Renal cortex interstitium (tissue), 11 donors: ENCODE results near the gene ZNHIT6. TPM values are rescaled to one million over a fixed set of nuclear protein-coding genes. Genes with fewer than 3 reads are reported as not detected.
"Not testable (repeated sequence)": the region's sequence is repeated elsewhere in the genome, so short reads cannot be mapped to it uniquely, and the experiment has no call there.

Experiments
- DNase-seq, 11 donors: peaks; one replicate each; pipeline ENCODE4 v3.0.0-alpha.2; 2013; ENCODE audit warnings: low read depth in 9 of 11, low spot score in 4 of 11; ENCODE audit errors: extremely low read depth in 1 of 11
- polyA plus RNA-seq, 3 donors: library from polyadenylated mRNA; unstranded; fragments of 120-200 nt; gene quantifications; one replicate each; pipeline ENCODE4 v1.2.1, GENCODE V29; 2013; ENCODE audit not compliant: insufficient read length in 3 of 3

ZNHIT6 gene
- polyA plus RNA-seq, 3 donors = 28.0 to 35.8 (median 30.9) TPM

DNA sequence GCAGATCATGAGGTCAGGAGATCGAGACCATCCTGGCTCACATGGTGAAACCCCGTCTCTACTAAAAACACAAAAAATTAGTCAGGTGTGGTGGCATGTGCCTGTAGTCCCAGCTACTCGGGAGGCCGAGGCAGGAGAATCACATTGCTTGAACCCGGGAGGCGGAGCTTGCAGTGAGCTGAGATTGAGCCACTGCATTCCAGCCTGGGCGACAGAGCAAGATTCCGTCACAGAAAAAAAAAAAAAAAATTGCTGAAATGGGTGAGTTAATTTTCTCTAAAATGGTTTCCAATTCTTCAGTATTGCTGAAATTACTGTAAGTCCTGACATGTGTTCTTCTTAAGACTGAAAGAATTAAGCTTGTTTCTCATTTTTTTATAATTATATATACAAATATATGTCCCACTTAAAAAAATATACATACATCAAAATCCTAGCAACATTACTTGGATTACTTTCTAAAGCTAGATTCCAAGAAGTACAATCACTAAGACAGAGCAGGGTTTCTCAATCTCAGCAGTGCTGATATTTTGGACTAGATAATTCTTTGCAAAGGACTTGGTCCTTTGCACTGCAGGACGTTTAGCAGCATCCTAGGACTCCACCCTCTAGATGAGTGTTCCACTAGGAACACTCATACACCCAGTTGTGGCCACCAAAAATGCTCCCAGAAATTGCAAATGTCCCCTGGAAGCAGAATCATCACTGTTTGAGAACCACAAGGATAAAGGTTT, 24.8 kb downstream of the ZNHIT6 start:
- no peak for DNase-seq

DNA sequence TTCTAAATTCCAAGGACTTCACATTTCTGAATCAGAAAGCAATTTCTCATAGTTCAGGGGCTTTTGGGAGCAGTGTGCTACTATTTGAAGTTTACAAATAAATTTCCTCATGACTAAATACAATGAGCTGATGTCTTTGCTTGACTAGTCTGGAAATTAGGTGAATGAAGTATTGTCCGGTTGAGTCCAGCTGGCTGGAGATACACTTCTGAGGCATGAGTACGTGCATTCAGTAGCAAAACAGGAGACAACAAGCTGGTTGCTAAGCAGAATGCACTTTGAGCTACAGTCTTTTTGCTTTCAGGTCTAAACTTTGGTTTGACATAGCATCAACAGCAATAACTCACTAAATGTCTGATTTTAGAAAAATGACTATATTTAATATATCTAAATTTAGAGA, 27.1 kb downstream of the ZNHIT6 start:
- DNase-seq = peak in 7 of 11 donors; percentile 13 to 54 (median 32)

DNA sequence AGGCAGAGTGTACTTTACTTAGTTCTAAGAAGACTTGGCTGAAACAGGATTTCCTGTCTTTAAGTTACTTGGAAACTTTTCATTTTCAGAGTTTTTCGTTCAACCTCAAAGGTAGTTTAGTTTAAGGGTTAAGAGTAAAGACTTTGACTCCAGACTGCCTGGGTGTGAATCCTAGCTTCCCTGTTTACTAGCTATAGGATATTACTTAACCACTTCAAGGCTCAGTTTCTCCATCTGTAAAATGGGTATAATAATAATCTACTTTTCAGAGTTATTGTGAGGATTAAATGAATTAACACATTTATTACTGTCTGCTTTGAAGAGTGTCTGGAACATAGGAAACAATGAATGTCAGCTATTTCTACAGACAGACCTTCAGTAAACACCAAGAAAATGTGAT, 30.0 kb downstream of the ZNHIT6 start:
- no peak for DNase-seq

DNA sequence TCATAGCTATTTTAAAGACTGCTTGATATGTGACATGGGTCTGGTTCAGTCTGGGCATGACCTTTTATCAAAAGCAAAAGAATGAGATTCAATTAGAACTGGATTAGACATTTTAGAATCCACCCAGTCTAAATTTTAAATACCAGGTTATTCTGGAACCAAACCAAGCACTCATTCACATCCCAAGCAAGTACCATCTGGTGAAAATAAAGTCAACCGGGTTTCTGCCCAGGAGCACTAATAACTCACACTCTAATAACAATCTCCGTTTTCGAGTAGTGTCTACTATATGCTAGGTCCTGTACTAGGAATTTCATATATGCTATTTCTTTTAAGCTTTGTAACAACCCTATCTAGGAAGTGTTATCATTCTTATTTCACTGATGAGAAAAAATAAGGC, 30.6 kb downstream of the ZNHIT6 start:
- DNase-seq = no peak

DNA sequence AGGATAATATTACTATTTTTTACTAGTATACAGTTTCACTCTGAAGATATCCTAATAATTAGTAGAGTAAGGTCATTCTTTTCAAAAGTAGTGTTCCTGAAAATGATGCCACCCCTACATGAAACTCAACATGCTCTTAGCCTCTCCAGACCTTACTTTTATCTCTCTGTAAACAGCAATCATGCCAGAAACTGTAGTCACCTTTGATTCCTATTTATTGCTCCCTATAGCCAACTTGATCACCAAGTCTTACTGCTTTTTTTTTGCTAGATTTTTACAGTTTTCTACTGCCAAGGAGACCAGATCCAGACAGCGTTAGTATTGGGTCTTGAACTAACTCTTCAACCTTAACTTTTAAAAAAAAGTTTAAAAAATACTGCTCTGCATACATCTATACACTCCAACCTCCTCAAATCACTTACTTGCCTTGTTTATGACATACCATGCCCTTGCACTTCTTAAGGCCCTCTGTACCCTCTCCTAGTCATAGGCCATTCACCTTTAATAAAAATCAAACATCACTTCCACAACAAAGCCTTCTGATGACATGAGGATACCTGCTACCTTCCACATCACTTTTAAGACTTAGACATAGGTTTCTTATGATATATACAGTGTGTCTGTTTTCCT, 36.1 kb downstream of the ZNHIT6 start:
- no peak for DNase-seq

DNA sequence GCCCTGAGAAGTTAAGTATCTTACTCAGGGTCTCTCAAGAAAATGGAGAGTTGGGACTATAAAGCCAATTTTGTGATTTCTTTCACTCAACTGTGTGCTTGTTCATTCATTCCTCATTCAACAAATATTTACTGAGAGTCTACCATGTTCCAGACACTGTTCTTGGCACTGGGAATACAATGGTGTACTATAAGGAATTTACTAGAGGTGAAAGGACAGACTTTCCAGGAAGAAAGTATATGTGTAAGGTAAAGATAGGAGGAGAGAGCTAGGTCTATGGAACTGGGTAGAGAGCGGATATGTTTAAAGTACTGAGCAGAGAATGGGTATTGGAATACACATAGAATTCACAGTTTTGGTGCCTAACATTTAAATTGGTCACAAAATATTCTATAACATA, 42.3 kb downstream of the ZNHIT6 start:
- DNase-seq = no peak

DNA sequence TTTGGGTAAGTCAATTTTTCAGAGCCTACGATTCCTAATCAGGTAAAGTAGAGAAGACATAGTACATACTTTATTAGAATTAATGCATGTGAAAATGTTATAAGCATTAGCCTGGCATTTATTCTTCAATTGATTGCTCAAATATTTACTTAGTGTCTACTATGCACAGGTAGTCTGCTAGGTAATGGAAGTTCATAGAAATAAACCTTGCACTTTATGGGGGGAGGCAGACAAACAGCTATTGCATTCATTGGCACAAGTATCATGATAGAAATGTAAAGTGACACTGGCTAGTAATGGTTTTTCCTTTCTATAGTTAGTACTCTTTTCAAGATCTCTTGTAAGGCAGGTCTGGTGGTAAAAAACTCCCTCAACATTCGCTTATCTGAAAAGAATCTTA, 44.9 kb downstream of the ZNHIT6 start:
- no peak for DNase-seq

DNA sequence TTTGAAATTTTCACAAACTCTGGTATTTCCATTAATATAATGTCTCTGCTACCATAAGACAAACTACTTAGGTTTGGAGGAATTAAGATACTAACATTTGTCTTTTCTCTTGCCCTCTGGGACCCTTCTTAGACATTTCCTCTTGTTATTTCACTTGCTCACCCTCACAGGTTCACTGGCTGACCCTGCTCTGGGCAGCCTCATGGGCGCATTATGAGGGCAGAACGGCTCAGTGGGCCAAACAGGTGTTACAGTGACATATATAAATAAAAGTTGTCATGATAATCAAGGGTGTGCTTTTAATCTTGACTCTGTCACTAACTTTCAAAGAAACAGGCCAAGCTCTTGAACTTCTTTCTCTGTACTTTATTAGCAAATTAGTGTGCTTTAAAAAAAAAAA, 46.5 kb downstream of the ZNHIT6 start:
- no peak for DNase-seq

DNA sequence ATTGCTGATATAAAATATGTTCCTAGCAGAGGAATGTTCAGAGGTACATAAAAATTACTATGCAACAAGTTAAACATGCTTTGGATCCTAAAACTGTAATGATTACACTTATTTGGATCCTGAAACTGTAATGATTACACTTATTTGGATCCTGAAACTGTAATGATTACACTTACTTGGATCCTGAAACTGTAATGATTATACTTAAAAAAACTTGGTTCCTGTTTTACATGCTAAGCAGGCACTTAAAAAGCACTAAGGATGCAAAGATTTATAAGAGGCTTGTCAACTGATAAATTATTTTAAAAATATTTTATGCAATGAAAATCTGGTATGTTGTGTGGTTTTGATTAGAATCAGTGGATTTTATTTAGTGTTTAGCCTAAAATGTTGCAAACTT, 47.7 kb downstream of the ZNHIT6 start:
- DNase-seq = no peak

DNA sequence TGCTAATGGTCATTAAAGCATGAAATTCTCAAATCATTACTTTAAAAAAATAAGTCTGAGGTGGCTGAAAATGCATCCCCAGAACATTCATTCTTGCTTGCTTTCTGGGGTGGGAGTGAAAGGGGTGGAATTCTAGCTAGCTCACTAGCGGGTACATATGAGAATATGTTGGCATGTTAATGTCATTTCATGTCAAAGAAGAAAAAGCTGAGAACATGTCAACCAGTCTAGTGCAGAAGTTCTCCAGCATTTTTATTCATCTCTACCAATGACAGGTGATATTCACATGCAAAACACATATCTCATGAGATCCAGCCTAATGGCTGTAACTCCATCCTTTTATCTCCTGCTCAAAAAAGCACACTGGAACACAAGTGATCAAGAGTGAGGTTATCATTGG, 49.1 kb downstream of the ZNHIT6 start:
- DNase-seq = no peak

DNA sequence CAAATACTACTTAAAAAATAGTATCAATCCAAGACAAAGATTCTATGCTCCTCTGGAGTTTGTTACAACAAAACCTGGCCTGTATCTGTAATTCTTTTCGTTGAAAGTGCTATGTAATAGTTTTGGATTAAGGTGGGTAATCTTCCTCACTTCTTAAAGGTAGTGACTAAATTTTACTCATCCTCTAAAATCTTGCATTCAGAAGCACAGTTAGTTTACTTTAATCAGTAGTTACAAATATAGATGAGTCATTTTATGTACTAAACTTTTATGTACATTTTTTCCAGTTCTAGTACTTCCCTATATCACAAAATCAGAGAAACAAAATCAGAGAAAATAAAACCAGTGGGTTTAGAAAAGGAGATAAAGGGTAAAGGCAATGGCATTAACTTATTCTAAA, 51.3 kb downstream of the ZNHIT6 start:
- no peak for DNase-seq

DNA sequence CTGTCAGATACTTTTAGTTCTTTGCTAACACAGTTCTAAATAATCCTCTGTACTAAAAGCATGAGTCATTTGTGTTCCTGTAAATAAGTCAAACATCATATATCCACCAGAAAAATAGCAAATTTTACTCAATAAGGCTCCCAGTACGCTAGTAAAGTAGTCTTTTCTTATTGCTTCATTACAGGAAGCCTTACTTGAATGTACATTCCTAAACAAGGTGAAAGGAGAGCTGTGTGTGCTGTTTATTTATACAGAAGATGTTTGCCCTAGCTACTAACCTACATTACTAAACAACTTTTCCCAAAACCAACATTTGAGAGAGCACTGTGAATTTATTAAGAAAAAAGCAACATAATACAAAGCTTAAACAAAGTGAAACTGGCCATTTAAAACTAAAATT, 52.0 kb downstream of the ZNHIT6 start:
- DNase-seq = no peak

DNA sequence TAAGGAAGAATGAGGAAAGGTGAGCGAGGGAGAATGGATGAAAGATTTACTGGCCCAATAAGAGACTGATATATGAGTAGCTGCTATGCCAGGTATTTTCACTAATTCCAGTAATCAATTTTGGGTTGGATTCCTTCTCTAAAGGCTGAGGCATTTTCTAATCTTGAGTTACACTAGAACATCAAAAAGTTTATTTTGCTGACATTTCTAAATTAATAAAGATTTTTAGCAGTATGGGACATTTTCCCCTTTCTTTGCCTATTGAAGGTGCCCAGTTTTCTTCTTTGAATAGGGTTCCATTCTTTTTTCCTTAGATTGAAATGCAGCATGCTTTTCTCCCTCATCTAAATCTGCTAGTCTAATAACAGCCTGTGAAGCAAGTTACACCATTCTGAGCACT, 52.9 kb downstream of the ZNHIT6 start:
- DNase-seq = no peak

DNA sequence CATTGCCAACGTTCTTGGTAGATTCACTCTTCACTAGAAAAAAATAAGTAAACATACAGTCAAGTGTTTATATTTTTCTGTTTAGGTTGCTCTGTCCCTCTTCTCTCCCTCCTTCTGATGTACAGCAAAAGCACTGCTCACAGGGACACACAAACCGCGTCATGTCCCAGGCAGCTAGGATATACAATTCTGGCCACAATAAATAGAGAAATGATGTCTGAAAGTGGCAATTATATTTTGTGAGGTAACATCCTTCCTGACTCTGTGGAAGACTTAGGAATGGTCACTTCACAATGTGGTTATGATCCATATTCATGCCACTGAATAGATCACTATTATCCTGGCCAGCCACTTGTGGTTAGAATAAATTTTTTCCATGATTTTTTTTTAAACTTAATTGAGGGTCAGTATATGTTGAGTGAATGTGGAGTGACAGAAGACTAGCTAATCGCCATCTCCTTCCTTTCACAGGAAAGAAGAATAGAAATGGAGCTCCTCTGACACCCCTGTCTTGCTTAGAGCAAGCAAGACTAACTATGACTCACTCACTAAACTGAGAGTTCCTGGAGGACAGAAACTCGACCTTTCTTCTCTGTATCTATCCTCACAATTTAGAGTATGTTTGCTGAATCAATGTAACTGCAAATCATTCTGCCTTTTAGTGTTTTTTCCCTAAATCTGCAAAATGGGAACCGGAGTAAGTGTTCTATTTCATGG, 54.0 kb downstream of the ZNHIT6 start:
- DNase-seq = no peak

DNA sequence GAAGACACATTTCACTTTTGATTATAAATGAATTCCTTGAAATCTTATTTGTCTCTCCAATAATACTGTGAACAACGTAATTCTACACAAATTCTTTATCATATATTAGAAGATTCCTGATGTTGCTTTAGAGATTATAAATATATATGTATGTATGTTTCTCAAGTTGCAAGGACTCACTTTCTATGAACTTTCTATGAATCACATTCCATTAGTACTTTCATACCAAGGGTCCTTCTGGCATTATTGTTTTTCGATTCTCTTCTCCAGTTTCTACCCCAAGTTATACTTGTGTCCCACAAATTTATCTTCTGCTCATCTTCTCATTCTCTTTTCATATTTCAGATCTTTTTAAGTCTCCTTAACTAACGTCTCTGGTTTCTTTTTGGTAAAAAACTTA, 55.9 kb downstream of the ZNHIT6 start:
- DNase-seq = no peak

DNA sequence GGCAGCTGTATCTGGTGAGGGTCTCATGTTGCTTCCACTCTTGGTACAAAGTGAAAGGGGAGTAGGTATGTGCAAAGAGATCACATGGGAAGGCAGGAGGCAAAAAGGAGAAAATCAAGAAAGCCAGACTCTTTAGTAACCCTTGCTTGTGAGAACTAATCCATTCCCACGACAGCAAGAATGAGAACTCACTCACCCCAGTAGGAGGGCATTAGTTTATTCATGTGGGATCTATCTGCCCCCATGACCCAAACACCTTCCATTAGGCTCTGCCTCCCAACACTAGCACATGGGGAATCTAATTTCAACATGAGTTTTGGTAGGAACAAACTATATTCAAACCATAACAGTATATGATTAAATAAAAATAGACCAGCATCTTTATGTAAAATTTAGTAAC, 57.6 kb downstream of the ZNHIT6 start:
- no peak for DNase-seq

DNA sequence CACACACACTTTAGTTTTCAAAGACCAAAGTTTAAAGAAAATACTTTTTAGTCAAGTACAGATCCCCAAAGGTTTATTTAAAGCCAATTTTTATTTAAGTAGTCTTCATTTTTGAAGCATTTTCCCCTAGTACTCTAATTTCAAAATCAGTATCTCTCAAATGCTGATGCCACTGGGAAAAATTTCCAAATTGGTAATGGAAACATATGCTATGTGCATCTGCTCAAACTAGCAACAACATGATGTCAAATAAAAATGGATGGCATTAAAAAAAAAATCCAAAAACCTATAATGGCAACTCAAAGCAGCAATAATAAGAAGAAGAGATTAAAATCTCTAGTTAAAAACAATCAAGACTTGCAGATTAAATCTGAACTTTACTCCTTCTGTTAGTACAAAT, 58.6 kb downstream of the ZNHIT6 start:
- no peak for DNase-seq

DNA sequence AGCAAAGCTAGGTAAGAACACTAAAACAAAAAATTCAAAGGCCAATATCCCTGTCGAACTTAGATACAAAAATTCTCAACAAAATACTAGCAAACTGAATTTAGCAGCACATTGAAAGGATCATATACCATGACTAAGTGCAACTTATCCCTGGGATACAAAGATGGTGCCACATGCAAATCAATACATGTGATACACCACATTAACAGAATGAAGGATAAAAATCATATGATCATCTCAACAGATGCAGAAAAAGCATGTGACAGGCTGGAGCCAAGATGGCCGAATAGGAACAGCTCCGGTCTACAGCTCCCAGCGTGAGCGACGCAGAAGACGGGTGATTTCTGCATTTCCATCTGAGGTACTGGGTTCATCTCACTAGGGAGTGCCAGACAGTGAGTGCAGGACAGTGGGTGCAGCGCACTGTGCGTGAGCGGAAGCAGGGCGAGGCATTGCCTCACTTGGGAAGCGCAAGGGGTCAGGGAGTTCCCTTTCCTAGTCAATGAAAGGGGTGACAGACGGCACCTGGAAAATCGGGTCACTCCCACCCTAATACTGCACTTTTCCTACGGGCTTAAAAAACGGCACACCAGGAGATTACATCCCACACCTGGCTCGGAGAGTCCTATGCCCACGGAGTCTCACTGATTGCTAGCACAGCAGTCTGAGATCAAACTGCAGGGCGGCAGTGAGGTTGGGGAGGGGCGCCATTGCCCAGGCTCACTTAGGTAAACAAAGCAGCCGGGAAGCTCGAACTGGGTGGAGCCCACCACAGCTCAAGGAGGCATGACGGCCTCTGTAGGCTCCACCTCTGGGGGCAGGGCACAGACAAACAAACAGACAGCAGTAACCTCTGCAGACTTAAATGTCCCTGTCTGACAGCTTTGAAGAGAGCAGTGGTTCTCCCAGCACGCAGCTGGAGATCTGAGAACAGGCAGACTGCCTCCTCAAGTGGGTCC, 66.4 kb downstream of the ZNHIT6 start:
- DNase-seq = not testable (repeated sequence)

DNA sequence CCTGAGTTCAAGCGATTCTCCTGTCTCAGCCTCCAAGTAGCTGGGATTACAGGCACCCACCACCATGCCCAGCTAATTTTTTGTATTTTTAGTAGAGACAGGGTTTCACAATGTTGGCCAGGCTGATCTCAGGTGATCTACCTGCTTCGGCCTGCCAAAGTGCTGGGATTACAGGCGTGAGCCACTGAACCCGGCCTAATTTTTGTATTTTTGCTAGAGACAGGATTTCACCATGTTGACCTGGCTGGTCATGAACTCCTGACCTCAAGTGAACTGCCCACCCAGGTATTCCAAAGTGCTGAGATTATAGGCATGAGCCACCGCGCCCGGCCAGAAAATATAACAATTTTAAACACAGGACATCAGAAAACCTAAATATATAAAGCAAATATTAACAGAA, 68.3 kb downstream of the ZNHIT6 start:
- DNase-seq = not testable (repeated sequence)
